Lower lobe of right lung (tissue), 2 donors: ENCODE measurements around the gene HIPK2. TPM values are rescaled to one million over a fixed set of nuclear protein-coding genes. Genes with fewer than 3 reads are reported as not detected.

Source experiments
- ATAC-seq, 2 donors: fragments of 200-7000 bp; cut with Tn5 transposase; one replicate each; pipeline ENCODE4 v1.9.1; 2020 to 2022; ENCODE audit warnings: mild to moderate bottlenecking in 2 of 2, moderate library complexity in 2 of 2
- DNase-seq: peaks from one replicate; pipeline ENCODE4 v3.0.0-alpha.2; 2020
- H3K27ac ChIP-seq: fragments of 200-600 bp; one replicate; pipeline ENCODE4 v1.8.0; 2022
- H3K27me3 ChIP-seq: fragments of 200-600 bp; one replicate; pipeline ENCODE4 v1.8.0; 2022; ENCODE audit warnings: low read depth
- H3K36me3 ChIP-seq: fragments of 200-600 bp; one replicate; pipeline ENCODE4 v1.8.0; 2022; ENCODE audit warnings: mild to moderate bottlenecking
- H3K4me1 ChIP-seq: fragments of 200-600 bp; one replicate; pipeline ENCODE4 v1.8.0; 2022
- H3K4me3 ChIP-seq: fragments of 200-600 bp; one replicate; pipeline ENCODE4 v1.8.0; 2022; ENCODE audit warnings: mild to moderate bottlenecking
- H3K9me3 ChIP-seq: fragments of 200-600 bp; one replicate; pipeline ENCODE4 v1.8.0; 2022
- CTCF ChIP-seq: fragments of 200-600 bp; IDR thresholded peaks from one replicate; pipeline ENCODE4 v1.8.0; 2022; ENCODE audit warnings: antibody characterized with exemption, mild to moderate bottlenecking
- intact Hi-C: fragments of 100-400 bp; cut with DNase I; formaldehyde crosslinking; loops from one replicate; pipeline ENCODE4 v1.11.0; 2022
- total RNA-seq: library from RNA; stranded (reverse); fragmentation: NEBNext Ultra II Directional; extraction: Animal tissue kit (Norgen Biotek cat#: 25700); gene quantifications from one replicate; pipeline ENCODE4 v1.2.1, GENCODE V29; 2021
- donor health status: DM: no; HTN: yes; CAD: no; lungs with severe emphysema.

Gene HIPK2
- total RNA-seq, 1 donor from 2014 or later: 81.0 TPM

- intact Hi-C loops: no loop called here
- no peak for TF ChIP-seq CTCF
- Histone ChIP-seq H3K9me3 (no peaks in the 10 kb centered on the region), H3K4me1 (peaks cover 11% of the 10 kb centered on the region), H3K27ac (no peak overlapping the region), H3K36me3 (peaks cover 42% of the 10 kb centered on the region), H3K27me3 (no peaks in the 10 kb centered on the region), H3K4me3 (no peak overlapping the region)
- ATAC-seq: no peak
- DNase-seq: no peak
Measured at GRCh38 chr7:139567647-139568345, 210.0 kb downstream of the HIPK2 start.

GRCh38 chr7:139566736-139567646, 210.8 kb downstream of the HIPK2 start:
- H3K4me1 ChIP-seq: peaks cover 11% of the 10 kb centered on the region
- DNase-seq: no peak
- TF ChIP-seq CTCF: no peak
- intact Hi-C loops: no loop called here
- H3K9me3 ChIP-seq: no peaks in the 10 kb centered on the region
- ATAC-seq: no peak
- no peak overlapping the region for H3K4me3 ChIP-seq
- no peaks in the 10 kb centered on the region for H3K27me3 ChIP-seq
- no peak overlapping the region for H3K27ac ChIP-seq
- H3K36me3 ChIP-seq: peaks cover 37% of the 10 kb centered on the region

GRCh38 chr7:139566075-139566474, 211.7 kb downstream of the HIPK2 start:
- DNase-seq (no peak), ATAC-seq (no peak)
- no peak for TF ChIP-seq CTCF
- Histone ChIP-seq H3K4me3 (no peak overlapping the region), H3K27ac (no peak overlapping the region), H3K4me1 (peaks cover 11% of the 10 kb centered on the region), H3K9me3 (no peaks in the 10 kb centered on the region), H3K36me3 (peaks cover 28% of the 10 kb centered on the region), H3K27me3 (no peaks in the 10 kb centered on the region)
- intact Hi-C loops: no loop called here

- no peak overlapping the region for H3K27ac ChIP-seq
Measured at GRCh38 chr7:139563856-139564255, 213.9 kb downstream of the HIPK2 start.

More at GRCh38 chr7:139563856-139564255, 213.9 kb downstream of the HIPK2 start:
- ATAC-seq (no peak), DNase-seq (no peak)
- no peaks in the 10 kb centered on the region for H3K9me3 ChIP-seq
- TF ChIP-seq CTCF: no peak
- intact Hi-C loops: no loop called here
- no peak overlapping the region for H3K4me3 ChIP-seq
- peaks cover 9% of the 10 kb centered on the region for H3K36me3 ChIP-seq
- H3K27me3 ChIP-seq: no peaks in the 10 kb centered on the region
- peaks cover 11% of the 10 kb centered on the region for H3K4me1 ChIP-seq
